KMS-11 (cell line): ENCODE results near the gene HOXB3.

Source experiments
- H2AFZ ChIP-seq: fragments of 200-600 bp; sonication (generic); 2 replicates; pipeline ENCODE4 v1.6.1; 2016; ENCODE audit warnings: antibody characterized with exemption, mixed run types, low read depth
- H3K27ac ChIP-seq: fragments of 200-600 bp; sonication (generic); 2 replicates; pipeline ENCODE4 v1.6.1; 2016; ENCODE audit warnings: mild to moderate bottlenecking, mixed run types
- H3K27me3 ChIP-seq: fragments of 200-600 bp; sonication (generic); 2 replicates; pipeline ENCODE4 v1.6.1; 2017; ENCODE audit warnings: mild to moderate bottlenecking, low read depth, mixed run types, moderate library complexity; ENCODE audit not compliant: insufficient read depth
- H3K36me3 ChIP-seq: fragments of 200-600 bp; sonication (generic); 2 replicates; pipeline ENCODE4 v1.6.1; 2017; ENCODE audit warnings: mild to moderate bottlenecking, mixed run types; ENCODE audit not compliant: insufficient read depth
- H3K4me1 ChIP-seq: fragments of 200-600 bp; sonication (generic); 2 replicates; pipeline ENCODE4 v1.6.1; 2016; ENCODE audit warnings: mild to moderate bottlenecking, low read depth, mixed run types; ENCODE audit not compliant: poor library complexity, severe bottlenecking
- H3K4me2 ChIP-seq: fragments of 200-600 bp; sonication (generic); 2 replicates; pipeline ENCODE4 v1.7.0; 2016; ENCODE audit warnings: mild to moderate bottlenecking, mixed run types
- H3K4me3 ChIP-seq: fragments of 200-600 bp; sonication (generic); IDR thresholded peaks from 2 replicates; pipeline ENCODE4 v1.6.1; 2017; ENCODE audit warnings: low read depth, low read length, mixed read lengths; ENCODE audit not compliant: insufficient read depth
- H3K79me2 ChIP-seq: fragments of 200-600 bp; sonication (generic); 2 replicates; pipeline ENCODE4 v1.6.1; 2016; ENCODE audit warnings: low read depth, mixed run types; ENCODE audit not compliant: insufficient read depth
- H3K9ac ChIP-seq: fragments of 200-600 bp; sonication (generic); 2 replicates; pipeline ENCODE4 v1.6.1; 2016; ENCODE audit warnings: mild to moderate bottlenecking, mixed run types
- H4K20me1 ChIP-seq: fragments of 200-600 bp; sonication (generic); 2 replicates; pipeline ENCODE4 v1.6.1; 2016; ENCODE audit warnings: mild to moderate bottlenecking, mixed run types; ENCODE audit not compliant: insufficient read depth
- TF ChIP-seq, protein P1 (sequence below): fragments of 200-600 bp; sonication (generic); conservative IDR thresholded peaks from 2 replicates; pipeline ENCODE4 v1.6.1; 2017; ENCODE audit warnings: low read depth, mild to moderate bottlenecking, antibody characterized with exemption, low read length, moderate library complexity, mixed read lengths

Gene HOXB3

DNA sequence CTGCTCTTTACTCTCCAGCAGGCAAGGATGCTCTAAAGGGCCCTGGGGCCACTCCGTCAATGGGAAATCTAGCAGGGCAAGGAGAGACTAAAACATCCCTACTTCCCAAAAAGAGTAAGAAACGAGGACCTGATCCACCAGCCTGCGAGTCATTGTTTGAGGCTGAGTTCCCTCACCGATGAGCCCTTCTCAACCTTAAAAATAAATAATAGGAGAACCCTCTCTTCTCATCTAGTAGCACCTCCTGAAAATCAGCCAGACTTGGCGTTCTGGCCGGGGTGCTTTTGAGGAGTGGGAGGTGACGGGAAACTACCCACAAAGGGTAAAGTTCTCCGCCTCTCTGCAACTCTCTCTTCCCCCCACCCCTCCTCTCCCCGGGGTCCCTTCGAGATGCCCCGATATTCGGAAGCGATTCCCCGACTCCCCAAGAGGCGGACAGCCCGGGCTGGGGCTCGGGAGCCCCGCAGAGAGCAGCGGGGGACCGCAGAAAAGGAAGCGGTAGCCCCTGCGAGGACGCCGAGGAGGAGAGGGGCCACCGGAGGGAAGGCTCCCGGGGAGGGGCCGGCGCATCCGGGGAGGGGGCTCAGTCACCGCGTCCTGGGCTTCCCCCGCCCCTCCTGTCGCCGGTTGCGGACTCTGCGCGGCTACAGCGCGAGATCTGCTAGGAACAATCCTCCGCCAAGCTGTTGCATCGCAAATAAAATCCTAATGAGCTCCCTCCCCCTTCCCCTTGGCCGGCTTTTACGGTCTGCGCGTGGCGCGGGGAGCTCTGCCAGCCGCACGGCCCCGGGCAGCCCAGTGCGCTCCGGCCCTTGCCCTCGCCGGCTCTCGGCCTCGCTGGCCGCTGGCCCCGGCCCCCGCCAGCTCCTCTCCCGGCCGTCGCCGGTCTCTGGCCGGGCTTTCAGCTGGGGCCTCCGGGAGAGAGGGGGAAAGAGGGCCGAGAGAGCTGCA, 34.8 kb upstream of the HOXB3 start:
- peak overlapping the region; percentile 94 for H2AFZ ChIP-seq
- H3K4me2 ChIP-seq = peak overlapping the region; percentile 89; the same call in 1 of the 2 replicates
- no peaks in the 10 kb centered on the region for H3K36me3 ChIP-seq
- peaks cover 61% of the 10 kb centered on the region for H3K27me3 ChIP-seq
- no peaks in the 10 kb centered on the region for H3K4me1 ChIP-seq
- no peaks in the 10 kb centered on the region for H4K20me1 ChIP-seq
- H3K9ac ChIP-seq = peak overlapping the region; percentile 78; the same call in 1 of the 2 replicates
- H3K4me3 ChIP-seq = no peak overlapping the region
- TF ChIP-seq, protein P1, sequence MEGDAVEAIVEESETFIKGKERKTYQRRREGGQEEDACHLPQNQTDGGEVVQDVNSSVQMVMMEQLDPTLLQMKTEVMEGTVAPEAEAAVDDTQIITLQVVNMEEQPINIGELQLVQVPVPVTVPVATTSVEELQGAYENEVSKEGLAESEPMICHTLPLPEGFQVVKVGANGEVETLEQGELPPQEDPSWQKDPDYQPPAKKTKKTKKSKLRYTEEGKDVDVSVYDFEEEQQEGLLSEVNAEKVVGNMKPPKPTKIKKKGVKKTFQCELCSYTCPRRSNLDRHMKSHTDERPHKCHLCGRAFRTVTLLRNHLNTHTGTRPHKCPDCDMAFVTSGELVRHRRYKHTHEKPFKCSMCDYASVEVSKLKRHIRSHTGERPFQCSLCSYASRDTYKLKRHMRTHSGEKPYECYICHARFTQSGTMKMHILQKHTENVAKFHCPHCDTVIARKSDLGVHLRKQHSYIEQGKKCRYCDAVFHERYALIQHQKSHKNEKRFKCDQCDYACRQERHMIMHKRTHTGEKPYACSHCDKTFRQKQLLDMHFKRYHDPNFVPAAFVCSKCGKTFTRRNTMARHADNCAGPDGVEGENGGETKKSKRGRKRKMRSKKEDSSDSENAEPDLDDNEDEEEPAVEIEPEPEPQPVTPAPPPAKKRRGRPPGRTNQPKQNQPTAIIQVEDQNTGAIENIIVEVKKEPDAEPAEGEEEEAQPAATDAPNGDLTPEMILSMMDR = no peak
- H3K79me2 ChIP-seq = no peaks in the 10 kb centered on the region
- no peak overlapping the region for H3K27ac ChIP-seq

DNA sequence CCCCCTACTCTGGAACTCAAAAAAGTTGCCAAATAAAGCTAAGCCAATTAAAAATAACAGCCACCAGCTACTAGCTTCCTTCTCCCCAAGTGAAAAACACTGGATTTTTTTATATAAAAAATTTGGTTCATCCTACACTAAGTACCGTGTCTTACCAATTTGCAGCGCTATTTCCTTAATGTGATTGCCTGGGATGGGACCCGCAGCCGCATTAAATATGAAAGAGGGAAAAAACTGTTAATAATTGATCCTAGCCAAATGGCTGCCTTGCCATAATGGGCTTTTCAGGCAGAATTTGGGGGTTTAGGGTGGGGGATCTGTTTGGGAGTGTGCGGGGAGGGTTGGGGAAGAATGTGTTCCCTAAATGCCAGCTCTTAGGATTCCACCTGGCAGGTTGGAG, 34.1 kb upstream of the HOXB3 start:
- TF ChIP-seq, protein P1 = no peak
- Histone ChIP-seq H3K27me3 (peaks cover 67% of the 10 kb centered on the region), H3K4me1 (peaks cover 3% of the 10 kb centered on the region), H4K20me1 (no peaks in the 10 kb centered on the region), H3K4me2 (no peak overlapping the region), H3K27ac (no peak overlapping the region), H3K36me3 (no peaks in the 10 kb centered on the region), H3K4me3 (no peak overlapping the region), H3K79me2 (no peaks in the 10 kb centered on the region), H2AFZ (no peak overlapping the region), H3K9ac (no peak overlapping the region)

DNA sequence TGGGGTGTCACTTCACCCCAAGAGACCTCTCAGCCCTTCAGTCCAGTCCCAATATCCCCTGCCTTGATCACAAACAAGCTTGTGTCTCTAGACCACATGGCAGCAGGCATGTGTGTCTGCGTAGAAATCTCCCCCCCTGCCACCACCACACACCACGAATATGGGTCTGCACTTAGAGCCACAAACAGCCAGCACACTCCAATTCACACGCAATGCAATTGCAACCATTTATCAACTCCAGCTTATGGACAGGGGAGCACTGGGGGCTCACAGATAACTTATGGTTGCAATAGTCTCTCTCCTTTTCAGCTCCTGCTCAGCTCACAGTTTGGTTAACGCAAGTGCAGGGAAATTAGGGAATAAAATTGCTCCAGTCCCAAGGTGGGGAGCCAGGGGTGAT, 33.5 kb upstream of the HOXB3 start:
- Histone ChIP-seq H4K20me1 (no peaks in the 10 kb centered on the region), H3K4me1 (peaks cover 8% of the 10 kb centered on the region), H3K27ac (no peak overlapping the region), H3K9ac (no peak overlapping the region), H3K79me2 (no peaks in the 10 kb centered on the region), H2AFZ (no peak overlapping the region), H3K36me3 (no peaks in the 10 kb centered on the region), H3K27me3 (peaks cover 70% of the 10 kb centered on the region), H3K4me3 (no peak overlapping the region), H3K4me2 (no peak overlapping the region)
- TF ChIP-seq, protein P1 = no peak

DNA sequence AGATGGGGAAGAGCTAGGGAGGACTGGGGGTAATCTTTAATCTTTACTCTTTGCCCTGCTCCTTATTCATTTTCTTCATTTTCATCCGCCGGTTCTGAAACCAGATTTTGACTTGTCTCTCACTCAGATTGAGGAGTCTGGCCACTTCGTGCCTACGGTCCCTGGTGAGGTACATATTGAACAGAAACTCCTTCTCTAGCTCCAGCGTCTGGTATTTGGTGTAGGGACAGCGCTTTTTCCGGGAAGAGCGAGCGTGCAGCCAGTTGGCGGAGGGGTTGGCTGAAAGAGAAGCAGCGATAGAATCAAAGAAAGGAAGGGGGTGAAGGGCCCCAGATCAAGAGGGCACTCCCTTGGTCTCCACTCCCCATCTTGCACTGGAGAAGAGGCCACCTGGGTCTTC, 32.8 kb upstream of the HOXB3 start:
- H3K9ac ChIP-seq = no peak overlapping the region
- no peaks in the 10 kb centered on the region for H3K79me2 ChIP-seq
- no peak overlapping the region for H3K27ac ChIP-seq
- no peak overlapping the region for H3K4me2 ChIP-seq
- no peaks in the 10 kb centered on the region for H4K20me1 ChIP-seq
- TF ChIP-seq, protein P1 = no peak
- H3K4me3 ChIP-seq = no peak overlapping the region
- H3K36me3 ChIP-seq = no peaks in the 10 kb centered on the region
- H3K27me3 ChIP-seq = peaks cover 70% of the 10 kb centered on the region
- no peak overlapping the region for H2AFZ ChIP-seq
- peaks cover 14% of the 10 kb centered on the region for H3K4me1 ChIP-seq
